NK-92 (cell line): ENCODE measurements around the gene MAGEA11.
"Not testable (repeated sequence)": the region's sequence is repeated elsewhere in the genome, so short reads cannot be mapped to it uniquely, and the experiment has no call there.

Experiments
- DNase-seq: peaks from one replicate; lab custom pipeline; 2025; ENCODE audit not compliant: unreplicated experiment; lab: John Stamatoyannopoulos, UW

Gene MAGEA11

GRCh38 chrX:149711545-149712236 is at the start of gene MAGEA11:
Gene MAGEA11, plus strand, starts transcription at chrX:149712060. Its CDS starts 1,100 bp downstream, at chrX:149713160.
- DNase-seq: no peak

DNA sequence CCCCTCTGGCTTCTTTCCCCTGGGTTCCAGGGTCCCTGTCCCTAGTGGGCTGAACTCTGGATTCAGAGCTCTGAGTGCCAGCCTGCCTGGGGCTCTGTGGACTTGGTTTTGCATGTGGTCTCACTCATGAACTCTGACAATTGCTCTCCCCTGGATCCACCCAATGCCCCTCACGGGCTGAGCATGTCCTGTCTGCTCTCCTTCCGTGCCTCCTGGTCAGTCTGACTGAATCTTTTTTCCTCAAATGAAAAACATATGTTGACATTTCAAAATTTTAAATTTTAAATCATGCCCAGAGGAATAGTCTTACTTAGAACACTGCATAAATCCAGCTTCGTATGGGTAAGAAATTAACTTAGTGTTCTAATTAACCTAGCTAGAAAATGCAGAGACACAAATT is 36.8 kb upstream of the MAGEA11 start:
- not testable (repeated sequence) for DNase-seq

DNA sequence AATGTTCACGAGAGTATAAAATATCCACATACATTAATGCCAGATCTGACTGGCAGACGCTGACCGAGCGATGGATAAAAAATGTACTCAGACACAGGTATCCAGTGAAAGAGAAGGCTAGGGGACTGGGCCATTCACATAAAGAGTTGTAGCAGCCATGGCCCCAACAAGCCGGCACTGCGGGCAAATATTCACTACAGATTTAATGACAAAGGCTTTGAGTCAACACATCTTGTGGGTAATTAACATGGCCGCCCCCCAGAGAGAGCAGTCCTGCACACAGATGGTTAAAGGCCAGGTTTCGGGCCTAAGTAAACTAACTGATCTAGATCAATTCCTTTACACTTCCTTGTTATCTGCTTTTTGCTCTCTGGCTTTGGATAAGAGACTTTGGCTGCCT is 36.3 kb upstream of the MAGEA11 start:
- DNase-seq: not testable (repeated sequence)

- not testable (repeated sequence) for DNase-seq
These were observed 32.6 kb upstream of the MAGEA11 start for GRCh38 chrX:149679164-149679678.

DNA sequence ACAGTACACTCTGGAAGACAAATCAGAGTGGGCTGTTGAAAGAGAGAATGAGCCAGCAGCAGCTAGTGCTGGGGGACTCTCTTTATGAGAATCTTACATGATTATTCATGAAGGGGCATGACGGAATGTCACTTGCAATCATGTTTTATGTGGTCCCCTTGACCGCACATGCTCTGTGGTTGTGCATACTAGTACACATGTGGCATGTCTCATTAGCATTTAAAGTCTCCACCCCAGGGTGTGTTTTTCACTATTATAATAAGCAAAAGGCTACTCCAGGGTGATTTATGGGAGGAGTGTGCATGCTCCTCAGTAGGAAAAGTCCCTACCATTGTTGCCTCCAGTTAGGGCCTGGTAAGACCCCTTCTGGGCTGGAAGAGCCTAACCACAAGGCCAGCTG is 30.7 kb upstream of the MAGEA11 start:
- no peak for DNase-seq

GRCh38 chrX:149682031-149682430 is 29.8 kb upstream of the MAGEA11 start:
- no peak for DNase-seq

GRCh38 chrX:149682956-149683947 is 28.6 kb upstream of the MAGEA11 start:
- no peak for DNase-seq

- DNase-seq: no peak
These were observed 27.7 kb upstream of the MAGEA11 start for GRCh38 chrX:149683966-149684730.

DNA sequence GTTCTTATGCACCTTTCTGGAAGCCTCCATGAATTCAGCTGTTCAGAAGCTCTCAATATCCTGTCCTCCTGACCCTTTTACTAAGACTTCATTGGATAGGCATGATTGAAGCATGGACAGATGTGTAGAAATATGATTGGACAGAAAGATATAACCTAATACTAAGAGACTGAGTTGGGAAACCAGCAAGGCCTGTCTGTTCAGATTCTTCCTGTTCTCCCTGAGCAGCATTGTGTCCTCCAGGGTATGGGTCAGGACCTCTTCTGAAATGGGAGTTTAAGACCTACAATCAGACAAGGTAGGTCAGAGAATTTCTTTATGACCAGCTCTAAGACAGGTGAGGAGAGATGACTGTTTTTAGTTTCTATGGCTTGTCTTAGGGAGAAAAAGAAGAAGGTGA is 23.9 kb upstream of the MAGEA11 start:
- no peak for DNase-seq

GRCh38 chrX:149688552-149688951 is 23.3 kb upstream of the MAGEA11 start:
- no peak for DNase-seq

GRCh38 chrX:149691794-149692193 is 20.1 kb upstream of the MAGEA11 start:
- DNase-seq: no peak

- not testable (repeated sequence) for DNase-seq
These were observed 19.1 kb upstream of the MAGEA11 start for GRCh38 chrX:149692686-149693272.

DNA sequence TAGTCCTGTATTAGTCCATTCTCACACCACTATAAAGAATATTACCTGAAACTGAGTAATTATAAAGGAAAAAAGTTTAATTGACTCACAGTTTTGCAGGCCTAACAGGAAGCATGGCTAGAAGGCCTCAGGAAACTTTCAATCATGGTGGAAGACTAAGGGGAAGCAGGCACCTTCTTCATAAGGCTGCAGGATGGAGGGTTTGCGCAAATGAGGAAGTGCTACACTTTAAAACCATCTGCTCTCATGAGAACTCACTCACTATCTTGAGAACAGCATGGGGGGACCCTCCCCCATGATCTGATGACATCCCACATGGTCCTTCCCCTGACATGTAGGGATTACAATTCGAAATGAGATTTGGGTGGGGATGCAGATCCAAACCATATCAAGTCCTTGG is 12.1 kb upstream of the MAGEA11 start:
- no peak for DNase-seq

DNA sequence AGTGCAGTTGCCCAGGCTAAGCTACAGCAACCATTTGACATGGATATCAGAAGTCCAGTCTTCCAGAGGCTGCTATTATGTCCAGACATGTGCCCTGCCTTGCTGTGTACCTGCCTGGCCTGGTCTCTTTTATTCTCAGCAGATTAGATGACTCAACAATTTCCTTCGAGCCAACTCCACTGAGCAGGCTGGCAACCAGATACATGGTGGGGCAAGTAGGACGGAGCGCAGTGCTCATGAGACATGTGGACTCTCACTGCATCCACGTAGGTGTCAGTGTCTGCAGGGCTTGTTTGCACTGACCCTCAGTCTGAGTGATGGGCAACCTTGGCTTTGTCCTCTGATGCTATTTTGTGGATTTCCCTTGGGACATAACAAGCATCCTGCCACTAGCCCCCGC is 7.2 kb upstream of the MAGEA11 start:
- DNase-seq: no peak

- DNase-seq: no peak
These were observed 4.5 kb upstream of the MAGEA11 start for GRCh38 chrX:149707147-149707901.

DNA sequence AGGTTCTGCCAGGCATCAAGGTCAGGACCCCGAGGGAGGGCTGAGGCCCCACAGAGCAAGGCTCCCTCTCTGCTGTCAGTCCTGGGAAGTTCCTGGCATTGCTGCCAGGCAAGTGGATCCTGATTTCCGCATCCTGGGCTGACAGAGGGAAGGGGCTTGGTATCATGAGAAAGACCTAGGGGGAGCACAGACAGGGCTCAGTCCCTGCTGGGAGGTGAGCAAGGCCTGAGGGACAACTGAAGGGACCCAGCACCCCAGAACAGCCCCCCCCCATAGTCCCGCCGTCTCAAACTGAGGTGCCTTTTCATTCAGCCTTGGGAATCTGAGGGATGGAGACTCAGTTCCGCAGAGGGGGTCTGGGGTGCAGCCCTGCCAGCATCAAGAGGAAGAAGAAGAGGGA is 971 bp downstream of the MAGEA11 start:
- no peak for DNase-seq

DNA sequence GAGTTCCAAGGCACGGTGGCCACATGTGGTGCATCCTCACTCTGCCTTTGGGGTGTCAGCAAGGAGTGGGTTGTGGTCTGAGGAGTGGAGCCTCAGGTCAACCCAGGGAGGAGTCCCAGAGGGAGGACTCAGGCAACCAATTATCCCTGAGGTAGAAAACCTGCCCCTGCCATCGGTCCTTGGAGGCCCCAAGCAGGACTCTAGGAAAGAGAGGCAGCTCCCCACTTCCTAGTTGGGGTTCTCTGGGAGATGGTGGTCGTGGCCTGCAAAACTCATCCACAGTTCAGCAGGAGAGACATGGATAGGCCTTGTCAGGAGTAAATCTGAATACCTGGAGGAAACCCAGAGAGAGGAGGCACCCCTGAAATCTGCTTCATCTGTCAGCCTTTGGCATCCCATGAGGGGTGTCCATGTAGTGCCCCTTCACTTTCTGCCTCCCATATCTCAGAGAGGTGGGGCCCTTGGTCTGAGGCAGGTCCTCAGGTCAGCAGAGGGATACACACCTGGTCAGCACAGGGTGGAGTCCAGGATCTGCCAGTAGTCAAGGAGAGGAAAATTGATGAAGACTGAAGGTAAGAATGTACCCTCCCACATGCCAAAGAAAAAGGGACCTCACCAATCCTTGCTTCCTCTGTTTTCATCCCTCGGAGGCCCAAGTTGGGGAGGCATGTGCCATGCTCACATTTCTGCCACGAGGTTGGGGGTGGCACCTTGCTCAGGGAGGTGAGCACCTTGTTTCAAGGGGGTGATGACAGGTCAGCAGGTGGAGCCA is 1.6 kb downstream of the MAGEA11 start:
- DNase-seq: no peak

DNA sequence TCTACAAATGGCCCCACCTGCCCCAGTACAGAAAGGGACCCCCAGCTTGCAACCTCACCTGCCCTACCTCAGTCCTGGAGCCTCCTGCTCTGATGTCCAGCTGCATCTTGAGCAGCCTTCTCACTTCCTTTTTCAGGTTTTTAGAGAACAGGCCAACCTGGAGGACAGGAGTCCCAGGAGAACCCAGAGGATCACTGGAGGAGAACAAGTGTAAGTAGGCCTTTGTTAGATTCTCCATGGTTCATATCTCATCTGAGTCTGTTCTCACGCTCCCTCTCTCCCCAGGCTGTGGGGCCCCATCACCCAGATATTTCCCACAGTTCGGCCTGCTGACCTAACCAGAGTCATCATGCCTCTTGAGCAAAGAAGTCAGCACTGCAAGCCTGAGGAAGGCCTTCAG is 3.6 kb downstream of the MAGEA11 start:
- DNase-seq: no peak

GRCh38 chrX:149716632-149717031 is 4.8 kb downstream of the MAGEA11 start:
- no peak for DNase-seq
